D341Med (cell line): ENCODE measurements around the gene MYCN.
"Not testable (repeated sequence)": the region's sequence is repeated elsewhere in the genome, so short reads cannot be mapped to it uniquely, and the experiment has no call there.

Experiments
- DNase-seq: peaks from one replicate; pipeline ENCODE4 v3.0.0; 2012; ENCODE audit warnings: low spot score

The MYCN gene

DNA sequence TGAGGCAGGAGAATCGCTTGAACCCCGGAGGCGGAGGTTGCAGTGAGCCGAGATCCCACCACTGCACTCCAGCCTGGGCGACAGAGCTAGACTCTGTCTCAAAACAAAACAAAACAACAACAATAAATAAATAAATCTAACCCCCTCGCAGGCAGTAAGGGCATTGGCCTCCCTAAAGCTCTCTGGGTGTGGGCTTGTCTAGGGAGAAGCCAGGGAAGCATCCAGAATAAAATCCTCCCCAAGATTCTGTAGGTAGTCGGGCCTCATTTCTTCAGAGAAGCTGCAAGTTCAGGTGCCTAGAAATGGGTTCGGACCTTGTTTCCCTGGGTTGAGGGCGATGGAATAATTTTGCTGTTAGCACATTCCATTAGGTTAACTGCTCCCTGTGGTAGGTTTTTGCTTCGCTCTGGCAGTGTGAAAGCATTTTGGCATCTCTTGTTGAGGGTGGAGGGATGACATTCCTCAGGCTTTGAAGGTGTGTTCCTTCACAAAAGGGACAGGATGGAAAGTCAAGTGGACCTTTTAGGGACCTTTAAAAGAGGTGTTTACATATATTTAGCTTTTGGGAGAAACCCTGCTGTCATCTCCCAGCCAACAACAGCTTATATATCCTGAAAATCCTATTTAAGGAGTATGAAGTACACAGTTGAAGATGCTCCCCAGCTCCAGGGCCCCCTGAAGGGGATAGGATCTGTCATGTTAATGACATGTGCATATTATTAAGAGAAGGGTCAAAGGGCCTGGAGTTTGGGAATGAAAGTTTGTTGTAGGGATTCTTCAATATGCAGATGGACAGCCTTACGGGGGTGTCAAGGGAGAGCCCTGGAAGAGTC is 17.7 kb downstream of the MYCN start:
- DNase-seq = no peak

DNA sequence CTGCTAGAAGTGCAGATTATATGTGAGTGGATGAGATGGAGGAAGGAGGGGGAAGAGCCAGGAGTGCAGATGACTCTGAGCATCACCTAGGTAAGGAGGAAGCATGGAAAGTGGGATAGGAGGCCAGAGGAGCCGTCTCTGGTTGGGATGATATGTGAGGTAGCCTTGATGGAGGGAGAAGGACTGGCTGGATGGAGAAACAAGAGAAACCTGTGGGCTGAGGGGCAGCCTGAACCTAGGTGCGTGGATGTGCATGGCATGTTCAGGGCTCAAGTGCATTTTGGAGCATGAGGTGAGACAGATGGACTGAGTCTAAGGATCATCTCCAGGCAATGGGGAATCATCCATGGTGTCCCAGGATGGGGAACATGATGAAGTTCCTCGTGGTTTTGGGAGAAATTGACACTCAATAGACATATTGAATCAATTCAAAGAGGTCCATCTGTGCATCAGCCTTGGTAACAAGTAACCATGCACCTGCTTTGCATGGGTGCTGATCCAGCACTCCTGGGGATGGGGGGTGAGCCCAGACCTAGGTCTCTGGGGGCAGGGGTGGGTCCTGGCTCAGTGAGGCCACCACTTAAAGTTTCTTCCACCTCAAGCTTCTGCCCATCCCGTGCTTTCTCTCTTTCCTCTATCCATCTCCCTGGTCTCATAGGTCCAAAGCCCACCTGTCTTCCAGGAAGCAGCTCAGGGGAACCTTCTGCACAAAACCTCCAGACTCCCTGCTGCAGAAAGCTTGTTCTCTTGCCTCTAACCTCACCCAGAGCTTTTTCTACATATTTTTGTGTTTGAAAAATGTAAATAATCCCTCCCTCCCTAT is 19.2 kb downstream of the MYCN start:
- no peak for DNase-seq

DNA sequence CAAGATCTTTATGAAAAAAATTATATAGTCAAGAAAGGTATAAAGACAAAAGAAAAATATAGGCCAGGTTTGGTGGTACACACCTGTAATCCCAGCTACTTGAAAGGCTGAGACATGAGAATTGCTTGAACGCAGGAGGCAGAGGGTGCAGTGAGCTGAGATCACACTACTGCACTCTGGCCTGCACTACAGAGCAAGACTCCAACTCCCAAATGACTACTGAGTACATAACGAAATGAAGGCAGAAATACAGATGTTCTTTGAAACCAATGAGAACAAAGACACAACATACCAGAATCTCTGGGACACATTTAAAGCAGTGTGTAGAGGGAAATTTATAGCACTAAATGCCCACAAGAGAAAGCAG is 19.8 kb downstream of the MYCN start:
- DNase-seq = not testable (repeated sequence)

DNA sequence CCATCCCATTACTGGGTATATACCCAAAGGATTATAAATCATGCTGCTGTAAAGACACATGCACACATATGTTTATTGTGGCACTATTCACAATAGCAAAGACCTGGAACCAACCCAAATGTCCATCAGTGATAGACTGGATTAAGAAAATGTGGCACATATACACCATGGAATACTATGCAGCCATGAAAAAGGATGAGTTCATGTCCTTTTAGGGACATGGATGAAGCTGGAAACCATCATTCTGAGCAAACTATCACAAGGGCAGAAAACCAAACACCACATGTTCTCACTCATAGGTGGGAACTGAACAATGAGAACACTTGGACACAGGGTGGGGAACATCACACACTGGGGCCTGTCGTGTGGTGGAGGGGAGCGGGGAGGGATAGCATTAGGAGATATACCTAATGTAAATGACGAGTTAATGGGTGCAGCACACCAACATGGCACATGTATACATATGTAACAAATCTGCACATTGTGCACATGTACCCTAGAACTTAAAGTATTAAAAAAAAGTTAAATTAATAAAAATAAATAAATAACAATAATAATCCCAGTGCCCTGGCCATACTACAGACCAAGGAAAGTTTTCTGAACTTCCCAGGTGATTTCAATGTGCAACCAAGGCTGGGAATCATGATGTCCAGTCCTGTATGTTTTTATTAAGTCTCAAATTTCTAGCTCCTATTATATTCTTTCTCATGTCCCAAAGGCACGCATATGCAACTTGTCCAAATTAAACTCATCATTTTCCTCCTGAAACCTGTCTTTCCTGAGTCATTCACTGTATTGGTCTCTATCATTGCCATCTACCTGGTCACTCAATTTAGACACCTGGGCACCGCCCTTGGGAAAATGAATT is 23.0 kb downstream of the MYCN start:
- DNase-seq = not testable (repeated sequence)

DNA sequence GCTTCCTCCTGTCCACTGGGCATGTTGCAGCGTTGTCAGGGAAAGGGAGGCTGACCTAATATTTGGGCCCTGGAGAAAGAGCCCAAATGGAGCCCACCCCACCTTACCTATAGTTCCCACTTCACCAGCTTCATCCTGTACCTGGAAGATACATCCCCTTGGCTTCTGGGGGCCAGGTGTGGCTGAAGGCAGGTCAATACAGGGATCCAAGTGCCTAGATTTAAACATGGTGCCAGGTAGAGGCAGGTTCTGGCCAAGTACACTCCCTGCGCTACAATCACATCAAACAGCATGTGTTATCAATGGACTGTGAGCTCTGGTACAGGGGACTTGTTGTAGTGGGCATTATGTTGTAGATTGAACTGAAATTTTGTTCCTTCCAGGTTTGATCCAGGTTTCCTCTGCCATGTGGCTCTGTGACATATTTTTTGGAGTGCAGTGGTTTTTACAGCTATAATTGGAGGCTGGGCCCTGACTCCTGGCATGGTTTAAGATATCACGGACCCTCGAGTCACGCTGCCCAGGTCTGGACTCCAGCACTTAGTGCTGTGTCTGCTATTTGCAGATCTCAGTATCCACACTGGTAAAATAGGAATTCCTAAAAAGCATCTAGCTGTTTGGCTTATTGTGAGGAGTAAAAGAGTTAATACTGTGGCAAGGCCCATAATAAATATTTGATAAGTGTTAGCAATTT is 23.8 kb downstream of the MYCN start:
- DNase-seq = no peak

DNA sequence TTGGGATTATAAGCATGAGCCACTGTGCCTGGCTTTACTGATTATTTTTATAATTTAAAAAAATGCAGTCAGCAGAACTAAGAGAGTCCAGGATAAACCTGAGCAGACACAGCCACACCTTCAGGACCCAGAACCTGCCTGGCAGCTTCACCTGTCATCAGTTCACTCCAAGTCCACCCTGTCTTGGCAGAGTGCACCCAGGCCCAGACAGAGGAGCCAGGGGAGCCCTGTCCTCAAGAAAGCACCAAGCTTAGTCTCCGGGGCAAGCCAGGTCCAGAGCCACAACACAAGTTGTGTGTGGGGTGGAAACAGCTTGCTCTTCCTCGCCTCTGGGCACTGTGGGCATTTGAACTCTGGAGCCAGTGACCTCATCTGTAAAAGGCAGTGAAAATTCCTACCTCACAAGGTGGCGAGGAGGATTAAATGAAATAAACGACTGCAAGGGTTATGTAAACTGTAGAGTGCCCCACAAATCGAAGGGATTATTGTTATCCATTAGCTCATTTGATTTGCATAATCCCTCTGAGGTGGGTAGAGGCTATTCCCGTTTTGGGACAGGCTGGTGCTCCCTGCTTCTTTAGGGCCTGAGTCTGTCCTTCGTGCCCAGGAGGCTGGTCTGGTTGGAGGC is 24.7 kb downstream of the MYCN start:
- DNase-seq = no peak

DNA sequence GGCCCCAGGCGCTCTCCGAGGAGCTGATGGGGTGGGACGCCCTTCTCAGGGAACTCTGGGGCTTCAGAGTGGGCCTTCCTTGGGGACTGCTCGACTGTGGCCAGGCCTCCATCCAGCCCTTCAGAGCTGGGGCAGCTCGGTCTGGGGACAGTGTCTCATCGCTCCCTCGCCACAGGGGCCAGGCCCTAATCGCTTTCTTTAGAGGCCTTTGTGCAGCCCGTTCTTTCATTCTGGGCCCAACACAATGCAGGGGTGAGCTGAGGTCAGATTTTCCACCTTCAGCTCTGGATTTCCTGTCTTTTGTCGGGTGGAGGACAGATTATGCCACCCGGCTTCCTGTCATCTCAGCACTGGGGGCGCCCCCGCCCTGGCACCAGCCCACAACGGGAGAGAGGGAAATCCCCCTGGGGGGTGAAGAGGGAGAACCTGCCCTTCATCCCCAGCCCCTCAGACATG is 25.2 kb downstream of the MYCN start:
- DNase-seq = no peak

DNA sequence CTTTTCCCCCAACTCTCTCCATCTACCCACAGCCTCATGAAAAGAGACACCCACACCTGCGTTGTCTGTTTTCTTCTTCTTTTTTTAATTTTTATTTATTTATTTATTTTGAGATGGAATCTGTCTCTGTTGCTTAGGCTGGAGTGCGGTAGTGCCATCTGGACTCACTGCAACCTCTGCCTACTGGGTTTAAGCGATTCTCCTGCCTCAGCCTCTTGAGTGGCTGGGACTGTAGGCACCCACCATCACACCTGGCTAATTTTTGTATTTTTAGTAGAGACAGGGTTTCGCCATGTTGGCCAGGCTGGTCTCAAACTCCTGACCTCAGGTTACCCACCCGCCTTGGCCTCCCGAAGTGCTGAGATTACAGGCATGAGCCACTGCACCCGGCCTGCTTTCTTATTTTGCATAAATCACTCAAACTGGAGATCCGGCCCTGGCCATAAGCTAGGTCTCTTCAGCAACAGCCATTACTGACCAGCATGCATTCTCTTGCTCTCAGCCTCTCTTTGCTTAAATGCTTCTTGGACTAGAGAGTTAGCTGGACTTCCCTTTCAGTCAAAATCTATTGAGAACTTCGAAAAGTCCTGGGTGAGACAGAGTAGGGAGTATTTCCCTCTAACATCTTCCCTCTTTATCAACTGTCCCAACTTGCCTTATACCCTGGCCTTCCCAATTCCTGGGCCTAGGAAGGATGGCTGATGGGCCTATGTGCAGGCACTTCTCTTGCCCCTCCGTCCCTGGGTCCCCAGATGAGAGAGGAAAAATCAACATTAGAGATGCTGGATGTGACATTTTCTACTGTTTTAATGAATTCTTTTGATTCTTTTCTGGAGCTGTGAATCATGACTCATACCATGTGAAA is 27.3 kb downstream of the MYCN start:
- DNase-seq = no peak

DNA sequence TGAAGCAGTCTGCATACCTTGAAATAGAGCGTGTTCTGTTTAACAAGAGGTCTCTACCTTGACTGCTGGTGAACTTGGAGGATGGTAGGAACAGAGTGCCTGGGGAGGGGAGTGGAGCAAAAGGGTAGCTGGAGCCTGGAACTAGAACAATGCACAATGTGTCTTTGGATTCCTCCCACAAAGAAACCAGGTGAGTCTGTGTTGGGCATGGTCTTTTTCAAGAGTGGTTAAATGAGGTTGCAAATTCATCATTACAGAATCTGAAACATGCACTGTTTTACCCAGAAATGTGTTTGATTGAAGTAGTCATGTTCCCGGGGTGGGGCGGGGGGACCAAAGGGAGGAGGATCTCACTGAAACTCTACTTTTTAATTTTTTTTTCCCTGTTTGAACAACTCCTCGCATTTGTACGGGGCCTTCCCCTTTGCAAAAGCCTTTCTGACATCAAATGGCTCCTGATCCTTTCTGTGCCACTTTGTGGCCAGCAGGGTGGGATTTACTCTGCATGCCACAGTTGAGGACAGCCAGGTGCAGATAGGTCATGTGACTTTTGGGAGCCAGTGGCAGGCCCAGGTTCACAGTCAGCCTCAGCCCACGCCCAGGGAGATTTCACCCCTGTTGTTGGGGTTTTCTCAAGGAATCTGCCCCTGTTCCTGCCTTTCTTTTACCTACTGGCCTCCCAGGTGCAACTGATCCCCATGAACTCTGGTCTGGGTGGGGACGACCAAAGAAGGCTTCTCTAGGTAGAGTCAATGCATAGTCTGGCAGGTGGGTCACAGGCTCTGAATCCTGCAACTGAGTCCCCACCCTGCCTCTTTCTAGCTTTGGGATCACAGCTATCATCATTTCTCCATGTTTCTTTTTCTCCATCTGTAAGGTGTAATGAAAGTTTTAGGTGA is 28.2 kb downstream of the MYCN start:
- DNase-seq = no peak

DNA sequence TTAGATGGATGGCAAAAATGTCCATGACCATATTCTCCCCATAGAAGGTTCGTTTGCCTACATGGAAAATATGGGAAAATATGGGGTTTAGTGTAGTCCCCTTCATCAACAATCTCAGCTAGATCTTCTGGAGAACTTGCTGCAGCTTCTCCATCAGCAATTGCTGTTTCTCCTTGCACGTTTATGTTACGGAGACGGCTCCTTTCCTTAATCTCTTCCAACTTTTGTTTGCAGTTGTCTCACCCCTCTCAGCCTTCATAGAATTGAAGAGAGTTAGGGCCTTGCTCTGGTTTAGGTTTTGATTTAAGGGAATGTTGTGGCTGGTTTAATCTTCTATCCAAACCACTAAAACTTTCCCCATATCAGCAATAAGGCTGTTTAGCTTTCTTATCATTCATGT is 28.9 kb downstream of the MYCN start:
- no peak for DNase-seq

DNA sequence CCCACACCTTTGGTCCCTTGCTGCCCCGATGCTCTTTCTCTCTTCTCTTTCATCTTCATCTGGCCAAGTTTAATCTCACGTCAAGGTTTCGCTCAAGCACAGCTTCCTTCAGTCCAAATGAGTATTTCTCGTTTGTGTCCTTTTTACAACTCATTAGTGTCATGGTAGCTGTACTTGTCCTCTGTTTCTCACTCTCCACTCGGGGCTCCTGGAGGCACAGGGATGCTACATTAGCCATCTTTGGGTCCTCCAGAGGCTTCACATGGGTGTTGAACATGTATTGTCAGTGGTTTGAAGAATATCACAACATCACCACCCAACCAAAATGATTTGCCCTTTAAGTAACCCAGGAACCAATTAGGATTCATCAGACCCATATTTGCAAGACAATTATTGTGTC is 30.4 kb downstream of the MYCN start:
- no peak for DNase-seq

DNA sequence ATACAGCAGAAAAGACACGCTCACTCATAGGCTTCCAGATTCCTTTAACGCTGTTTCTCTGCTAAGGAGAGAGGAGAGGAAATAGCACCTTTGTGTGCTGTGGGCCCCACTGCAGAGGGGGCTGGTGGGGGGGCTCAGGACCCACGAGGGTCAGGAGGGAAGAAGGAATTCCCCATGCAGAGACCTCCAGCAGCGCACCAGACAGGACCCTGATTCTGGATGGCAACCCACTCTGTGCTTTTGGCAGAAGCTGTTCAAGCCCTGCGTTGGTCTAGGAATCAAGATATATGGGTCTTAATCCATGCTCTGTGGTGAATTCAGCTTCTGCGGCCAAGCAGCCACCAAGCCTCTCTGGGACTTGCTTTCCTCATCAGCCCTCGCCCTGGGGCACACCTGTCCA is 31.0 kb downstream of the MYCN start:
- DNase-seq = no peak

DNA sequence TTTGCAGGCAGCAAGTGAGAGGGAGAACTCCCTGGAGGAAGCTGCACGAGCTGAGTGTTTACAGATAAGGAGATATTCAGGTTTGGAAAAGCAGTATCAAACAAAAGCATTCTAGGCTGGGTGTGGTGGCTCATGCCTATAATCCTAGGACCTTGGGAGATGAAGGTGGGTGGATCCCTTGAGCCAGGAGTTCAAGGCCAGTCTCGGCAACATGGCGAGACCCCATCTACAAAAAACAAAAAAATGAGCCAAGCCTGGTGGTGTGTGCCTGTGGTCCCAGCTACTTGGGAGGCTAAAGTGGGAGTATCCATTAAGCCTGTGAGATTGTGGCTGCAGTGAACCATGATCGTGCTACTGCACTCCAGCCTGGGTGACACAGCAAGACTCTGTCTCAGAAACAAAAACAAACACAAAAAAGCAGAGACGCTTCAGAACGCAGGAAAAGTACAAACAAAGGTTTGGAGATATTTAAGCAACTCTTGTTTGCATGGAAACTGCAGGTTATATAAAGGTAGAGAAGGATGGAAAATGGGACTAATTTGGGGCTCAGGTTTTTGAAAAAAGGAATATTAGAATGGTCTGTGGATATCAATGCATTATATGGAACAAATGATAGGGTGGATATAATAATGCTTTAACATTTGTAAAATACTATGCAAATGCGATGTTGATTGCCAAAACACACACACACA is 31.6 kb downstream of the MYCN start:
- DNase-seq = no peak

DNA sequence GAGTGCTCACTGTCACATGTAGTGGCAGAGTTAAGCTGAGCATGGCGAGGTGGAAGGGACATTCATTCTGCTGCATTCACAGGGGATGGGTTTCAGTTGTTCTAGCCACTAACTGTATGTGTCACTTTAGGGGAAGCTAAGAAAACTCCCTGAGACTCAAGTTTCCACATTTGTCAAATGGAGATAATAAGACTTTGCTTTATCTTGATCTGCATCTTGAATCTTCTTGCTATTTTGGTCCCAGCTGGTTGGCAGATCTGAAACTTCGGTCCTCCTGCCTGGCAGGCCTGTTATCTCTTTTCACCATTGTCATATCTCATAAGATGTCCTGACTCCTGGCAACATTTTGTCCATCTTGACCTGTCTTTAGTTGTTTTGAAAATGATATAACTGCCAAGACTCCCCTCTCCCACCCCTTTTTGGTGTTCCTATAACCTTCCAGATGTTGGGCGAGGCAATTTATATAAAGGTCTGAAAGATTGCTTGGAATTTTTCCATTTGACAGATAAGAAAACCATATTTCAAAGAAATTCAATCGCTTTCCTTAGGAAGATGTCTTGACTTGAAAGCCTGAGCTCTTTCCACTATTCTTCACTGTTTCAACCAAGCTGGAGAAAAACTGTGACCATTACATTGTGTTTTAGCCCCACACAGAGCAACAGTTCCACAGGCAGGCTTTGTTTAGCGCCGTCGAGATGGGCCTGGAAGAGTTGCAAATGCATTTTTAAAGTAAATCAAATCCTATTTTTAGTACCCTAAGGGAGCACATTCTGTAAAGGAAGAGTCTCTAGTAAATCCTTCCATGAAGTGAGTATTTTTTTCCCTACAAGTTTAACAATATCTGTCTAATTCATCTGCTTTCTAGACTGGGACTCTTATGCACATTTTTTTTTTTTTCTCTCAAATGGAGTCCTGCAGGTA is 33.4 kb downstream of the MYCN start:
- no peak for DNase-seq

DNA sequence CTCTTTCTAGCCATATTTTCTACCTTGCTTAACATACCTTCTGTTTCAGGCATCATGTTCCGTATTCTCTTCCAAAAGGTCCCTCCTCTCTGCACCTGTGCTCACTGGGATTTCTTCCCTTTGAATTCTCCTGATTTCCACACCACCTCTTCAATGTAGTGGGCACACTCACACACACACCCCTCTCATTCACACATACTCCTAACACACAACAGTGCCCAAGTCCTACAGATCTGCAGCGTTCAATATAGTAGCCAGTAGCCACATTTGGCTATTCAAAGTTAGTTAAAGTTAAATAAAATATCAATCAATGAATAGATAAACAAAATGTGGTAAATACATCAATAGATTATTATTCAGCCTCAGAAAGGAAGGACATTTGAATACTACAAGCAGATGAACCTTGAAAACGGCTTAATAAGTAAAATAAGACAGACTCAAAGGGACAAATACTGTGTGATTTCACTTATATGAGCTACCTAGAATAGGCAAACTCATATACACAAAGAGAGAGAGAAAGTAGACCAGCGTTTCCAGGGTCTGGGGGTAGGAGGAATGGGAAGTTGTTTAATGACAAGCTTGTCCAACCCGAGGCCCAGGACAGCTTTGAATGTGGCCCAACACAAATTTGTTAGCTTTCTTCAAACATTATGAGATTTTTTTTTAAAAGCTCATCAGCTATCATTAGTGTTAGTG is 34.4 kb downstream of the MYCN start:
- DNase-seq = no peak

DNA sequence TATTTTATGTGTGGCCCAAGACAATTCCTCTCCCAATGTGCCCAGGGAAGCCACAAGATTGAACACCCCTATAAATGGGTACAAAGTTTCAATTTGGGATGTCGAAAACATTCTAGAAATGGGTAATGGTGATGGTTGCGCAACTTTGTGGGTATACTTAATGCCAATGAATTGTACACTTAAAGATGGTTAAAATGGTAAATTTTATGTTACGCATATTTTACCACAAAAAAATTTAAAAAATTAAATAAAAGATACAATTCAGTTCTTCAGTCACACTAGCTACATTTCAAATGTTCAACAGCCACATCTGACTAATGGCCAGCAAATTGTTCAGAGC is 34.9 kb downstream of the MYCN start:
- DNase-seq = no peak

DNA sequence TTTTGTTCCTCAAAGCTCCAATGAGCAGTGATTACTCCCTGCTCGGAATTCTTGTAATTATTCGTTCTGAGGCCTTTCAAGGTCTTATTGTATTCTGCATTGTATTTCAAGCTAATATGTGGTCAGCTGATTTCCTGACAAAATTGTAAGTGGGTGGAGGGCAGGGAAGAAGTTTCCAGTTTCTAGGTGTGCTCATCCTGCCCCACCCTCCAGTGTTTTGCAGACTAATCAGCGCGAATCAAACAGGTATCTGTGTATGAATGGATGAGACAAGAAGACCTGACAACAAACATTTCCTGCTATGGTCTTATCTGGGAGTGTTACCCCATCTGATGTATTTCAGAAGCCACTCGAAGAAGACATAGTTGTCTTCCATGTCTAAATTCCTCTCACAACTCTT is 35.3 kb downstream of the MYCN start:
- no peak for DNase-seq
